HL-60 (cell line): ENCODE results near the gene KCNJ12.

Source experiments
- DNase-seq, 2 experiments: peaks; one replicate each; pipeline ENCODE4 v3.0.0-alpha.2; 2010 to 2020; ENCODE audit warnings: low read depth in 1 of 2, low spot score in 1 of 2
- H3K27ac ChIP-seq: fragments of 250-450 bp; sonication (Bioruptor Pico); replicated peaks from 2 replicates; pipeline ENCODE4 v1.5.1; 2020; ENCODE audit warnings: mild to moderate bottlenecking, moderate library complexity
- H3K27me3 ChIP-seq: fragments of 250-450 bp; sonication (Bioruptor Pico); 2 replicates; pipeline ENCODE4 v1.5.1; 2021; ENCODE audit warnings: mild to moderate bottlenecking, moderate library complexity; ENCODE audit not compliant: insufficient read depth, poor library complexity, severe bottlenecking
- H3K4me3 ChIP-seq: replicated peaks from 2 replicates; pipeline ENCODE4 v1.5.1; 2011; ENCODE audit warnings: mild to moderate bottlenecking, control low read depth, low read length; ENCODE audit not compliant: insufficient read depth
- CTCF ChIP-seq: IDR thresholded peaks from one replicate; pipeline ENCODE4 v1.5.1; 2011; ENCODE audit warnings: low read length, control low read depth, inconsistent platforms; ENCODE audit not compliant: insufficient read depth
- GABPA ChIP-seq: IDR thresholded peaks from 2 replicates; pipeline ENCODE4 v1.6.1; 2012; ENCODE audit warnings: low read depth
- POLR2AphosphoS5 ChIP-seq: IDR thresholded peaks from 2 replicates; pipeline ENCODE4 v1.6.1; 2012; ENCODE audit warnings: low read depth
- REST ChIP-seq: IDR thresholded peaks from 2 replicates; pipeline ENCODE4 v1.6.1; 2012; ENCODE audit warnings: low read depth; ENCODE audit not compliant: insufficient replicate concordance
- SPI1 ChIP-seq: IDR thresholded peaks from 2 replicates; pipeline ENCODE4 v1.6.1; 2012; ENCODE audit warnings: low read depth, mild to moderate bottlenecking, borderline replicate concordance

Gene KCNJ12

DNA sequence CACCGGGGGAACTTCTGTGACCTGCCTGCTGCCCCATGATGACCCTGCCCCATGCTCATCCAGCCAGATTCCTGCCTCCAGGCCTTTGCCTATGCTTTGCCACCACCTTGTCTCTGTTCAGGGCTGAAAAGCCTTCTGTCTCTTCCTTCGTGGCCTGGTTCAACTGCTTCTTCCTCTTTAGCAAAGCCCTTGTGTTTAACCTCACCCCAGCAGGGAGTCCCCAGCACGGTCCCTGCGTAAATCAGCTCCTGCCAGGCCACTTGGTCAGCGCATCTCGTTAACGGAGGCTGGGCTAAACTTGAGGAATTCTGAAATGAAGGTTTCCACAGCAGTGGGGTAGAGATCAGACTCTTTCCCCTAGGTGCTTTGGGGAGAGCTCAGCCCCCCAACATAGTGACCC is 16.1 kb upstream of the KCNJ12 start:
- no peak for DNase-seq
- no peak overlapping the region for H3K27ac ChIP-seq
- H3K4me3 ChIP-seq = no peak overlapping the region
- no peaks in the 10 kb centered on the region for H3K27me3 ChIP-seq
- no peak for TF ChIP-seq GABPA
- no peak for TF ChIP-seq SPI1
- TF ChIP-seq REST = no peak
- TF ChIP-seq POLR2AphosphoS5 = no peak
- no peak for TF ChIP-seq CTCF

GRCh38 chr17:21361020-21361809 is 14.9 kb upstream of the KCNJ12 start:
- no peak overlapping the region for H3K4me3 ChIP-seq
- H3K27me3 ChIP-seq = no peaks in the 10 kb centered on the region
- H3K27ac ChIP-seq = no peak overlapping the region
- no peak for TF ChIP-seq REST
- no peak for TF ChIP-seq POLR2AphosphoS5
- TF ChIP-seq SPI1 = no peak
- no peak for TF ChIP-seq CTCF
- TF ChIP-seq GABPA = no peak
- DNase-seq = no peak

DNA sequence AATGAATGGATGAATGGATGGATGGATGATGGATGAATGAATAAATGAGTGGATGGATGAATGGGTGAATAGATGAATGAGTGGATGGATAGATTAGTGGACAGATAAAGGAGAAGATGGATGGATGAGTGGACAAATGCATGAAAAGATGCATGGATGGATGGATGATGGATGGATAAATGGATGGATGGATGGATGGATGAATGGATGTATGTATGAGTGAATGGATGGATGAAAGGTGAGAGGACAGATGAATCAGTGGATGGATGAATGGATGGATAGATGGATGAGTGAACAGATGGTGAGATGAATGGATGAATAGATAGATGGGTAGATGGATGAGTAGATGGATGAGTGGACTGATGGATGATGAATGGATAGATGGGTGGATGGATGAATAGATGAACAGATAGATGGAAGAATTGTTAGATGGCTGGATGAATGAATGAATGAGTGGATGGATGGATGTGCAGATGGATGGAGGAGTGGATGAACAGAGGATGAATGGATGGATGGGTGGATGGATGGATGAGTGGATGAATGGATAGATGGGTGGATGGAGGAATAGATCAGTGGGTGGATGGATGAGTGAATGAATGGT is 13.7 kb upstream of the KCNJ12 start:
- Histone ChIP-seq H3K27ac (no peak overlapping the region), H3K4me3 (no peak overlapping the region), H3K27me3 (no peaks in the 10 kb centered on the region)
- TF ChIP-seq GABPA = no peak
- no peak for TF ChIP-seq SPI1
- TF ChIP-seq POLR2AphosphoS5 = no peak
- no peak for TF ChIP-seq REST
- no peak for TF ChIP-seq CTCF
- no peak for DNase-seq
